Keratinocyte (primary cell): Measurements from ENCODE around the gene SKAP1.

Experiments
- CTCF ChIP-seq, 3 experiments: IDR thresholded peaks in 1 of 3; conservative IDR thresholded peaks in 1 of 3; optimal IDR thresholded peaks in 1 of 3; 2 replicates in 2 of 3; 3 replicates in 1 of 3; pipeline versions ENCODE3 to v1.5.1; 2011; ENCODE audit warnings: low read length in 3 of 3, mild to moderate bottlenecking in 3 of 3, moderate library complexity in 2 of 3, control low read depth in 1 of 3, inconsistent platforms in 1 of 3; ENCODE audit not compliant: insufficient read depth in 2 of 3; ENCODE audit errors: extremely low read depth in 1 of 3
- EZH2 ChIP-seq: IDR thresholded peaks from one replicate; pipeline ENCODE4 v1.6.1; 2012; ENCODE audit warnings: inconsistent platforms, mild to moderate bottlenecking, low read length, moderate library complexity

- TF ChIP-seq EZH2 (no peak), CTCF (optimal IDR thresholded peaks at IDR 0.05 in 1 of 3, IDR thresholded peaks at IDR 0.05 in 1 of 3, conservative IDR thresholded peaks at IDR 0.05 in 1 of 3; ENCODE audit: extremely low read depth in 1 of 3, insufficient read depth in 2 of 3, low read length in 3 of 3) (no peak)
Observed at GRCh38 chr17:48459070-48459844, 29.2 kb upstream of the SKAP1 start.
